Vagina (tissue), 2 donors: ENCODE results near the gene KLHDC4.

Experiments used
- CTCF ChIP-seq, 3 experiments: fragments of 450-650 bp in 2 of 3; fragments of 200-600 bp in 1 of 3; sonication (generic) in 1 of 3; IDR thresholded peaks; one replicate each; pipeline ENCODE4 v1.5.1; 2017 to 2019; ENCODE audit warnings: antibody characterized with exemption in 3 of 3, mild to moderate bottlenecking in 2 of 3, moderate library complexity in 2 of 3
- POLR2A ChIP-seq, 2 donors: fragments of 450-650 bp; IDR thresholded peaks; one replicate each; pipeline ENCODE4 v1.6.1; 2017; ENCODE audit warnings: antibody characterized with exemption in 2 of 2, mild to moderate bottlenecking in 2 of 2, moderate library complexity in 2 of 2
- POLR2AphosphoS5 ChIP-seq, 2 donors: sonication (generic); formaldehyde crosslinking; IDR thresholded peaks; one replicate each; pipeline ENCODE4 v1.9.0; 2017; ENCODE audit warnings: antibody characterized with exemption in 2 of 2, mild to moderate bottlenecking in 2 of 2, low read depth in 1 of 2; ENCODE audit not compliant: insufficient read depth in 1 of 2

DNA sequence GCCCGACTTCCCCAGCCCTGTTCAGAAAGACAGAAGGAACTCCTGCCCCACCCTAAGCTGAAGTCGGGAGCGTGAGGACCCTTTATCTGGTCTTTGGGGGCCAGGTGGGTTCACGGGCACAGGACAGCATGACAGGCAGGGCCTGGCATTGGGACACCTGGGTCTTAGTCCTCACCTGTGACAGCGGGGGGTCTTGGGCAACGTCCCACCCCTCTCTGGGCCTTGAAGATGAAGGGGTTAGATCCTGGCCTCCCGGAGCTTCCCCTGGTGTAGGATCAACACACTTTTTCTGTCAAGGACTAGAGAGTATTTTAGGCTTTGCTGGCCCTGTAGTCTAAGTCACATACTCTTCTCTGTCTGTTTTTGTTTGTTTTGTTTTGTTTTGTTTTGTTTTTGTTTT, 98.3 kb downstream of the KLHDC4 start:
- no peak for TF ChIP-seq CTCF (IDR thresholded peaks at IDR 0.05)
- no peak for TF ChIP-seq POLR2A (IDR thresholded peaks at IDR 0.05)
- TF ChIP-seq POLR2AphosphoS5 (IDR thresholded peaks at IDR 0.05; ENCODE audit: insufficient read depth in 1 of 2, low read depth in 1 of 2): no peak
